Coronary artery (tissue), 2 donors: ENCODE measurements around the gene TMEM80.

Experiments
- DNase-seq: peaks from one replicate; pipeline ENCODE4 v3.0.0-alpha.2; 2017; ENCODE audit warnings: low spot score
- H3K27ac ChIP-seq, 2 donors: fragments of 200-600 bp; sonication (generic); one replicate each; pipeline ENCODE4 v1.5.1; 2016 to 2019
- H3K4me3 ChIP-seq: fragments of 200-600 bp; sonication (generic); 2 replicates; pipeline ENCODE4 v1.5.1; 2016; ENCODE audit warnings: mild to moderate bottlenecking, moderate library complexity
- CTCF ChIP-seq: fragments of 200-600 bp; sonication (generic); IDR thresholded peaks from one replicate; pipeline ENCODE4 v1.5.1; 2019; ENCODE audit warnings: antibody characterized with exemption

Gene TMEM80

GRCh38 chr11:702462-703461, 7.1 kb downstream of the TMEM80 start:
- TF ChIP-seq CTCF = no peak
- Histone ChIP-seq H3K4me3 (no peak overlapping the region), H3K27ac (peak overlapping the region; percentile 75 to 86)
- DNase-seq = no peak

DNA sequence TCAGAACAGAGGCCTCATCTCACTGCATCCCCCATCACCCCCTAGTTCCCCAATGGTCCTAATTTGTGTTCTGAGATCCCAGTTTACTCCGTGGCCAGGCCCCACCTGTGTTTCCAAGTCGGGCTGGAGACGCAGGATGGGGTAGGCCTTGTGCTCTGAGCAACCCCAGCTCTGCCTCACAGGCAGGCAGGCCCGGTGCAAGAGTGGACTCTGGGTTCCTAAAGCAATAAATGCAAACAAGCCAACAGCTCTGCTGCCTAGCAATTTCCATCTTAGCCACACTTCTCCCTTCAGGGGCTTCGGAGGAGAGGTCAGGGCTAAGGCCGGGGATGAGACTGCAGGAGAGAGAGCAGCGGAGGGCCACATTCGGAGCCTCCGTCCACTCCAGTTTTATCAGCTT, 7.9 kb downstream of the TMEM80 start:
- no peak overlapping the region for H3K4me3 ChIP-seq
- no peak for DNase-seq
- no peak for TF ChIP-seq CTCF
- H3K27ac ChIP-seq = peak overlapping the region; percentile 75 to 86

GRCh38 chr11:704228-704674, 8.6 kb downstream of the TMEM80 start:
- no peak for DNase-seq
- Histone ChIP-seq H3K4me3 (no peak overlapping the region), H3K27ac (peak overlapping the region in 1 of 2 donors; percentile 86)
- no peak for TF ChIP-seq CTCF

- TF ChIP-seq CTCF = no peak
- H3K4me3 ChIP-seq = peak overlapping the region; percentile 83
- no peak for DNase-seq
- H3K27ac ChIP-seq = peak overlapping the region; percentile 86
Observed at GRCh38 chr11:704781-705645, 9.4 kb downstream of the TMEM80 start.

- no peak for DNase-seq
- Histone ChIP-seq H3K27ac (peak within 1 kb of the TSS; percentile 86), H3K4me3 (peak within 1 kb of the TSS; percentile 83)
- TF ChIP-seq CTCF = no peak
Observed at GRCh38 chr11:705646-706438, 10.2 kb downstream of the TMEM80 start, which contains the start of gene EPS8L2. Gene EPS8L2 (plus strand): TSS chr11:706231. CDS start chr11:709408, 3,177 bp downstream.

DNA sequence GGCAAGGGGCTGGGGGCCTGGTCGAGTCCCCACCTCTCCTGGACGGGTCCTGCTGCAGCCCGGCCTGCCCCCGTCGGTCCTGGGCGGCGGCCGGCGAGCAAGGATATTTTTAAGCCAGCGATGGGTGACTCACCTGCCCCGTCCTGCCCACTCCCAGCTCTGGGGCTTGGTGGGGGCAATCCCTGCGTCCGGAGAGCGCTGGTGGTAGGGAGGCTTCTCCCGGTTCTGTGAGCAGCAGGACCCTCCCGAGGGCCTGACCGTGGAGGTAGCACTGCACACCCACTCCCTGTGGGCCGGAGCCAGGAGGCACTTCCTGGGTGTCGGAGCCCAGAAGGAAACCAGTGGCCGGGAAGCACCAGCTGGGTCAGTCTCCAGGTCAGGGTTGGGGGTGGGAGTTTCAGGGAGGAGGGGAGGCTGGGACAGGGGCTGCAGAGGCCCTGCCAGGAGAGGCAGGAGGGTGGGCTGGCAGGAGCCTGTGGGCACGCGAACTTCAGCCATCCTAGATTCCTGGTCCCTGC, 10.9 kb downstream of the TMEM80 start:
- DNase-seq = no peak

More for the DNA sequence above, 10.9 kb downstream of the TMEM80 start:
- Histone ChIP-seq H3K4me3 (peak overlapping the region; percentile 83), H3K27ac (peak overlapping the region; percentile 86)
- TF ChIP-seq CTCF = no peak
